H1 (cell line): ENCODE results near the gene STX16. TPM values are rescaled to one million over a fixed set of nuclear protein-coding genes. Genes with fewer than 3 reads are reported as not detected.

ENCODE experiments used
- CTCF ChIA-PET: fragments of 300-600 bp; sonication (Branson Sonifier 250); formaldehyde crosslinking; loops from one replicate; lab custom pipeline; 2021; ENCODE audit not compliant: partially characterized antibody; lab: Charles Lee
- POLR2A ChIA-PET: fragments of 300-600 bp; sonication (Branson Sonifier 250); formaldehyde crosslinking; loops from one replicate; lab custom pipeline; 2021; ENCODE audit warnings: inconsistent platforms; ENCODE audit not compliant: partially characterized antibody; lab: Charles Lee
- DNase-seq, 2 experiments: peaks; one replicate each; pipeline versions ENCODE4 v3.0.0 to v3.0.0-alpha.2; 2010 to 2022; ENCODE audit warnings: low spot score in 2 of 2, low read depth in 1 of 2, mixed read lengths in 1 of 2
- FAIRE-seq: peaks from 2 replicates; lab custom pipeline; 2011; peaks lifted over from hg19 to GRCh38; lab: Jason Lieb, UNC
- H2AFZ ChIP-seq: 2 replicates; pipeline ENCODE4 v1.8.1; 2012; ENCODE audit warnings: low read length, inconsistent platforms
- H2AK5ac ChIP-seq: 2 replicates; pipeline ENCODE4 v1.6.1; 2013; ENCODE audit warnings: low read depth, low read length
- H2BK120ac ChIP-seq: replicated peaks from 2 replicates; pipeline ENCODE3; 2013; ENCODE audit warnings: low read depth, low read length, inconsistent platforms
- H2BK12ac ChIP-seq: 2 replicates; pipeline ENCODE4 v1.6.1; 2013; ENCODE audit warnings: low read depth, low read length
- H2BK15ac ChIP-seq: 2 replicates; pipeline ENCODE4 v1.6.1; 2013; ENCODE audit warnings: low read length
- H2BK20ac ChIP-seq: 2 replicates; pipeline ENCODE4 v1.6.1; 2013; ENCODE audit warnings: low read length
- H2BK5ac ChIP-seq: 2 replicates; pipeline ENCODE4 v1.6.1; 2013; ENCODE audit warnings: low read depth, low read length
- H3K14ac ChIP-seq: 2 replicates; pipeline ENCODE4 v1.6.1; 2013; ENCODE audit warnings: inconsistent platforms; ENCODE audit not compliant: insufficient read length
- H3K18ac ChIP-seq: 2 replicates; pipeline ENCODE4 v1.6.1; 2013; ENCODE audit warnings: low read length; ENCODE audit errors: extremely low read depth
- H3K23ac ChIP-seq: 2 replicates; pipeline ENCODE4 v1.6.1; 2013; ENCODE audit warnings: inconsistent platforms; ENCODE audit not compliant: insufficient read length
- H3K23me2 ChIP-seq: 2 replicates; pipeline ENCODE4 v1.6.1; 2013; ENCODE audit warnings: low read depth, low read length
- H3K27ac ChIP-seq: 2 replicates; pipeline ENCODE4 v1.6.1; 2011; ENCODE audit warnings: low read depth, low read length, inconsistent platforms
- H3K27me3 ChIP-seq, 4 experiments: replicated peaks in 1 of 4; 1 replicate in 1 of 4; 2 replicates in 3 of 4; pipeline versions ENCODE4 v1.6.1 to v1.8.1; 2011 to 2013; ENCODE audit warnings: low read length in 3 of 4, mild to moderate bottlenecking in 3 of 4, inconsistent platforms in 2 of 4, mixed read lengths in 2 of 4, moderate library complexity in 1 of 4; ENCODE audit not compliant: control insufficient read depth in 3 of 4, insufficient read depth in 3 of 4; ENCODE audit errors: extremely low read depth in 1 of 4
- H3K36me3 ChIP-seq, 4 experiments: 2 replicates each; pipeline versions ENCODE4 v1.6.1 to v1.8.1; 2011 to 2013; ENCODE audit warnings: mild to moderate bottlenecking in 4 of 4, low read length in 3 of 4, moderate library complexity in 2 of 4, control low read depth in 1 of 4, inconsistent platforms in 1 of 4; ENCODE audit not compliant: insufficient read depth in 4 of 4, control insufficient read depth in 2 of 4
- H3K4ac ChIP-seq: replicated peaks from 2 replicates; pipeline ENCODE3; 2013; ENCODE audit warnings: low read length, low read depth, mixed read lengths, inconsistent platforms; ENCODE audit not compliant: insufficient read length
- H3K4me1 ChIP-seq, 4 experiments: replicated peaks in 1 of 4; 1 replicate in 1 of 4; 2 replicates in 3 of 4; pipeline versions ENCODE4 v1.6.1 to v1.8.1; 2011 to 2013; ENCODE audit warnings: low read length in 3 of 4, inconsistent platforms in 2 of 4, mixed read lengths in 1 of 4; ENCODE audit not compliant: insufficient read depth in 4 of 4, control insufficient read depth in 3 of 4
- H3K4me2 ChIP-seq, 2 experiments: 2 replicates each; pipeline versions ENCODE4 v1.6.1 to v1.8.1; 2011 to 2013; ENCODE audit warnings: low read depth in 2 of 2, low read length in 2 of 2, control low read depth in 1 of 2, inconsistent platforms in 1 of 2, mild to moderate bottlenecking in 1 of 2; ENCODE audit not compliant: insufficient read depth in 1 of 2
- H3K4me3 ChIP-seq, 4 experiments: fragments of 200-600, 300-600 bp in 1 of 4; sonication (generic), shearing (Covaris generic), sonication (Bioruptor Twin) in 1 of 4; 2 replicates each; pipeline versions ENCODE4 v1.5.1 to v1.8.1; 2011 to 2016; ENCODE audit warnings: low read length in 4 of 4, low read depth in 3 of 4, control low read depth in 2 of 4, inconsistent platforms in 2 of 4, mild to moderate bottlenecking in 2 of 4, mixed read lengths in 1 of 4, moderate library complexity in 1 of 4; ENCODE audit not compliant: insufficient read depth in 2 of 4; ENCODE audit errors: extremely low read depth in 1 of 4
- H3K56ac ChIP-seq: replicated peaks from 2 replicates; pipeline ENCODE3; 2013; ENCODE audit warnings: low read depth, mild to moderate bottlenecking, mixed read lengths, low read length, inconsistent platforms; ENCODE audit not compliant: insufficient read length
- H3K79me1 ChIP-seq: 2 replicates; pipeline ENCODE4 v1.6.1; 2013; ENCODE audit warnings: low read depth, low read length, control low read depth
- H3K79me2 ChIP-seq, 2 experiments: 2 replicates each; pipeline versions ENCODE4 v1.6.1 to v1.8.1; 2012 to 2013; ENCODE audit warnings: low read length in 2 of 2, mild to moderate bottlenecking in 2 of 2, inconsistent platforms in 1 of 2; ENCODE audit not compliant: insufficient read depth in 2 of 2, control insufficient read depth in 1 of 2
- H3K9ac ChIP-seq, 4 experiments: replicated peaks in 1 of 4; 1 replicate in 1 of 4; 2 replicates in 3 of 4; pipeline versions ENCODE4 v1.6.1 to v1.8.1; 2011 to 2013; ENCODE audit warnings: low read depth in 3 of 4, low read length in 3 of 4, control low read depth in 2 of 4, mild to moderate bottlenecking in 2 of 4, moderate library complexity in 2 of 4, inconsistent platforms in 1 of 4; ENCODE audit errors: extremely low read depth in 1 of 4
- H3K9me3 ChIP-seq, 2 experiments: 2 replicates each; pipeline versions ENCODE4 v1.6.1 to v1.8.1; 2012 to 2013; ENCODE audit warnings: mild to moderate bottlenecking in 2 of 2, moderate library complexity in 2 of 2, control low read depth in 1 of 2, inconsistent platforms in 1 of 2, low read depth in 1 of 2, low read length in 1 of 2, mixed read lengths in 1 of 2; ENCODE audit not compliant: insufficient read depth in 2 of 2
- H4K20me1 ChIP-seq, 2 experiments: replicated peaks in 1 of 2; 2 replicates each; pipeline versions ENCODE3 to v1.8.1; 2011 to 2013; ENCODE audit warnings: inconsistent platforms in 2 of 2, low read length in 2 of 2, mild to moderate bottlenecking in 1 of 2; ENCODE audit not compliant: insufficient read depth in 2 of 2, control insufficient read depth in 1 of 2
- H4K5ac ChIP-seq: 2 replicates; pipeline ENCODE4 v1.6.1; 2013; ENCODE audit warnings: low read length, low read depth, mixed read lengths, inconsistent platforms; ENCODE audit not compliant: insufficient read length
- H4K8ac ChIP-seq: 2 replicates; pipeline ENCODE4 v1.8.0; 2013; ENCODE audit warnings: mild to moderate bottlenecking, moderate library complexity, low read length, inconsistent platforms; ENCODE audit not compliant: insufficient read depth; ENCODE audit errors: extremely low read depth
- H4K91ac ChIP-seq: replicated peaks from 2 replicates; pipeline ENCODE3; 2013; ENCODE audit warnings: low read length, mixed read lengths, inconsistent platforms; ENCODE audit not compliant: insufficient read length
- BRCA1 ChIP-seq: IDR thresholded peaks from 2 replicates; pipeline ENCODE4 v1.6.1; 2012; ENCODE audit warnings: low read depth, low read length, improper control_type of control experiment
- CEBPB ChIP-seq: IDR thresholded peaks from 2 replicates; pipeline ENCODE4 v1.6.1; 2012; ENCODE audit warnings: low read depth, low read length
- CREB1 ChIP-seq: IDR thresholded peaks from 2 replicates; pipeline ENCODE4 v1.6.1; 2012; ENCODE audit warnings: inconsistent platforms
- HDAC6 ChIP-seq: IDR thresholded peaks from one replicate; pipeline ENCODE4 v1.7.1; 2012; ENCODE audit warnings: low read depth, mild to moderate bottlenecking, inconsistent platforms, low read length, moderate library complexity
- KDM4A ChIP-seq: IDR thresholded peaks from one replicate; pipeline ENCODE4 v1.7.1; 2012; ENCODE audit warnings: low read depth, mild to moderate bottlenecking, moderate library complexity, low read length, inconsistent platforms; ENCODE audit not compliant: severe bottlenecking
- SAP30 ChIP-seq: fragments of 300-600 bp; sonication (generic); IDR thresholded peaks from 2 replicates; pipeline ENCODE4 v1.7.1; 2012; ENCODE audit warnings: low read length, moderate library complexity, mild to moderate bottlenecking, inconsistent platforms; ENCODE audit not compliant: insufficient read depth, insufficient replicate concordance
- TAF1 ChIP-seq: IDR thresholded peaks from 2 replicates; pipeline ENCODE4 v1.6.1; 2011; ENCODE audit warnings: mild to moderate bottlenecking, low read depth, low read length
- WGBS, 2 experiments: shearing (Covaris generic) in 1 of 2; methylation state at CpG; one replicate each; pipeline versions ENCODE4 v1.1.6 to v1.1.7; 2013 to 2015; ENCODE audit warnings: low lambda C conversion rate in 2 of 2, mixed read lengths in 2 of 2, inconsistent platforms in 1 of 2, low coverage in 1 of 2, missing lambda C conversion rate in 1 of 2; ENCODE audit not compliant: insufficient replicate concordance in 2 of 2, insufficient coverage in 1 of 2, insufficient read length in 1 of 2; ENCODE audit errors: extremely low coverage in 1 of 2, missing lambda C conversion rate in 1 of 2; 5-methylcytosine and 5-hydroxymethylcytosine counted together
- polyA plus RNA-seq, 7 experiments: library from polyadenylated mRNA; depleted of rRNA in 3 of 7; stranded (reverse) in 5 of 7; unstranded in 2 of 7; fragments of >200 nt in 5 of 7; fragments of 200-250 nt in 2 of 7; gene quantifications; 1 replicate in 5 of 7; 2 replicates in 1 of 7; 4 replicates in 1 of 7; pipeline versions ENCODE4 v1.2.1 to v1.2.3, GENCODE V29; 2011 to 2013; ENCODE audit warnings: missing spikeins in 2 of 7, mixed read lengths in 2 of 7
- total RNA-seq: library from RNA; stranded (reverse); fragmentation: NEBNext Ultra II Directional; extraction: Animal tissue kit (Norgen Biotek cat#: 25700); gene quantifications from 2 replicates; pipeline ENCODE4 v1.2.1, GENCODE V29; 2021

The STX16 gene
- total and polyA plus RNA-seq, 2 of the 8 experiments (the other 6 are each of a cell fraction or from before 2014, with no cell fraction given) = 45.2 to 61.6 TPM

- H3K4me2 ChIP-seq = no peak overlapping the region
- H2AK5ac ChIP-seq = no peak overlapping the region
- H2AFZ ChIP-seq = no peak overlapping the region
- ChIA-PET CTCF (interaction anchor here (0.7 to 4.3 kb wide), 6 partner anchors 10 to 99 kb away, joined by 3 to 16 read pairs (median 3); partner anchors contain the start of gene STX16), POLR2A (interaction anchor here (1.0 to 10.9 kb wide), 10 partner anchors 9 to 134 kb away, joined by 3 to 188 read pairs (median 4); partner anchors contain the start of gene STX16)
- no peaks in the 10 kb centered on the region; a peak in 2 of 7 replicates for H3K4me1 ChIP-seq
- no peak overlapping the region for H4K8ac ChIP-seq
- no peaks in the 10 kb centered on the region for H3K9me3 ChIP-seq
- no peak overlapping the region for H4K5ac ChIP-seq
- H2BK15ac ChIP-seq = no peak overlapping the region
- H2BK120ac ChIP-seq = no peak overlapping the region
- WGBS, 2 experiments = 87% methylated on average over 24 of the region's 24 CpGs; no CpG with 5 or more reads in 1 of the 2 experiments
- H3K4ac ChIP-seq = no peak overlapping the region
- H3K79me1 ChIP-seq = no peaks in the 10 kb centered on the region
- H4K91ac ChIP-seq = no peak overlapping the region
- no peaks in the 10 kb centered on the region for H3K23me2 ChIP-seq
- H3K4me3 ChIP-seq = no peak overlapping the region
- H3K79me2 ChIP-seq = no peaks in the 10 kb centered on the region
- H3K27me3 ChIP-seq = no peaks in the 10 kb centered on the region
- H2BK12ac ChIP-seq = no peak overlapping the region
- H3K18ac ChIP-seq = no peak overlapping the region
- no peak overlapping the region for H3K27ac ChIP-seq
- no peak overlapping the region for H3K9ac ChIP-seq
- no peak overlapping the region for H3K14ac ChIP-seq
- no peak overlapping the region for H3K23ac ChIP-seq
- TF ChIP-seq SAP30 (no peak), HDAC6 (no peak), CEBPB (no peak), BRCA1 (no peak), TAF1 (no peak), CREB1 (no peak), KDM4A (no peak)
- peaks cover 0 to 2% of the 10 kb centered on the region in 2 experiments for H4K20me1 ChIP-seq
- H2BK20ac ChIP-seq = no peak overlapping the region
- no peaks in the 10 kb centered on the region for H3K36me3 ChIP-seq
- H3K56ac ChIP-seq = no peak overlapping the region
- H2BK5ac ChIP-seq = no peak overlapping the region
- DNase-seq (peak in 1 of 2 experiments; percentile 43), FAIRE-seq (no peak)
Observed at GRCh38 chr20:58712806-58713731, 62.0 kb downstream of the STX16 start.
